Smooth muscle cell of the brain vasculature (primary cell): ENCODE measurements around the gene UBE3B.

Source experiments
- DNase-seq: peaks from one replicate; pipeline ENCODE4 v3.0.0-alpha.2; 2012; ENCODE audit warnings: low read depth, low spot score

UBE3B gene

GRCh38 chr12:109572506-109572845 is 95.0 kb downstream of the UBE3B start:
- no peak for DNase-seq

- peak; percentile 98 for DNase-seq
Measured at GRCh38 chr12:109573029-109573913, 95.8 kb downstream of the UBE3B start, which contains the start of the genes MMAB and MVK. MMAB (minus strand) TSS chr12:109573504; CDS start chr12:109573480, 24 bp downstream. MVK (plus strand) TSS chr12:109573794; CDS start chr12:109574823, 1,029 bp downstream.

- no peak for DNase-seq
Measured at GRCh38 chr12:109573914-109574244, 96.4 kb downstream of the UBE3B start.

GRCh38 chr12:109575683-109576082 is 98.2 kb downstream of the UBE3B start:
- DNase-seq, result no peak

GRCh38 chr12:109577311-109577710 is 99.9 kb downstream of the UBE3B start:
- DNase-seq, result no peak

GRCh38 chr12:109578330-109578927 is 101.0 kb downstream of the UBE3B start:
- no peak for DNase-seq

- no peak for DNase-seq
Measured at GRCh38 chr12:109579639-109580038, 102.2 kb downstream of the UBE3B start.

GRCh38 chr12:109580272-109580671 is 102.8 kb downstream of the UBE3B start:
- no peak for DNase-seq

GRCh38 chr12:109580684-109581333 is 103.4 kb downstream of the UBE3B start:
- no peak for DNase-seq

GRCh38 chr12:109581334-109581691 is 103.9 kb downstream of the UBE3B start:
- no peak for DNase-seq

- no peak for DNase-seq
Measured at GRCh38 chr12:109581856-109582255, 104.4 kb downstream of the UBE3B start.

- no peak for DNase-seq
Measured at GRCh38 chr12:109582636-109583035, 105.2 kb downstream of the UBE3B start.

GRCh38 chr12:109583733-109584132 is 106.3 kb downstream of the UBE3B start:
- DNase-seq, result no peak
